ENCODE measurements around the gene CXCL13. TPM values are rescaled to one million over a fixed set of nuclear protein-coding genes. Genes with fewer than 3 reads are reported as not detected.

CXCL13 gene
- total RNA-seq, 1 experiment from 2014 or later = not detected

DNA sequence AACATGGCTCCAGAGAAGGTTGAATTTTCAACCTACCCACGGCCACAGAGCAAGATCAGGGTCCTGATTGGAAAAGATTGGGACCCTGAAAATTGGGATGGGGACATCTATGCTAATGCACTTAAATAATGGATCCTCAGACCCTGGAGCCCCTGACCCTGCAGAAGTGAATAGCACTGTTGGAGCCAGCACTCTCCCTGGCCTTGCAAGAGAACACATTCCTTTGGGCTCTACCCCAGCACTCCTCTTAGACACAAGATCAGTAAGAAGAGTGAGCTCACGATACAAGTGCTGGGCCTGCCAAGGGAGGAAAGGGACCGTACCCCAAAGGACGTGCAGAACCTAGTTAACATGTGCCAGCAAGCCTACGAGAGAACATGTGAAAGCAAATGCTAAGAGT, 19.9 kb downstream of the CXCL13 start:
- no TSS peak for BruUV-seq (replicated peaks)
- ChIA-PET CTCF (no interaction called here), POLR2A (no interaction called here)
- intact Hi-C loops (cut with micrococcal nuclease; ENCODE audit: unreplicated experiment) = loop anchor here (10.0 kb wide), 1 partner anchor 69 kb away; no protein-coding TSS in a partner anchor
- H3K4me1 ChIP-seq (ENCODE audit: control insufficient read depth, insufficient read depth, low read length) = no peaks in the 10 kb centered on the region
- no peaks in the 10 kb centered on the region for H3K36me3 ChIP-seq (ENCODE audit: control insufficient read depth, insufficient read depth, low read length)
- in situ Hi-C loops (cut with HindIII; ENCODE audit: low pct_unique_long_range_greater_than_20kb, low sequenced_read_pairs) = no loop called here
- DNase-seq (ENCODE audit: low read depth, low spot score) = no peak
- no peak for ATAC-seq
- H3K4me3 ChIP-seq (ENCODE audit: low read depth in 2 of 2, low read length in 2 of 2) = no peak overlapping the region
- no peaks in the 10 kb centered on the region for H3K9me3 ChIP-seq (ENCODE audit: control insufficient read depth, insufficient read depth, low read depth, low read length)
- no peaks in the 10 kb centered on the region for H3K27me3 ChIP-seq (ENCODE audit: control insufficient read depth, insufficient read depth, low read length)
- no peak overlapping the region for H3K27ac ChIP-seq (ENCODE audit: low read length)
- TF ChIP-seq, protein P1, sequence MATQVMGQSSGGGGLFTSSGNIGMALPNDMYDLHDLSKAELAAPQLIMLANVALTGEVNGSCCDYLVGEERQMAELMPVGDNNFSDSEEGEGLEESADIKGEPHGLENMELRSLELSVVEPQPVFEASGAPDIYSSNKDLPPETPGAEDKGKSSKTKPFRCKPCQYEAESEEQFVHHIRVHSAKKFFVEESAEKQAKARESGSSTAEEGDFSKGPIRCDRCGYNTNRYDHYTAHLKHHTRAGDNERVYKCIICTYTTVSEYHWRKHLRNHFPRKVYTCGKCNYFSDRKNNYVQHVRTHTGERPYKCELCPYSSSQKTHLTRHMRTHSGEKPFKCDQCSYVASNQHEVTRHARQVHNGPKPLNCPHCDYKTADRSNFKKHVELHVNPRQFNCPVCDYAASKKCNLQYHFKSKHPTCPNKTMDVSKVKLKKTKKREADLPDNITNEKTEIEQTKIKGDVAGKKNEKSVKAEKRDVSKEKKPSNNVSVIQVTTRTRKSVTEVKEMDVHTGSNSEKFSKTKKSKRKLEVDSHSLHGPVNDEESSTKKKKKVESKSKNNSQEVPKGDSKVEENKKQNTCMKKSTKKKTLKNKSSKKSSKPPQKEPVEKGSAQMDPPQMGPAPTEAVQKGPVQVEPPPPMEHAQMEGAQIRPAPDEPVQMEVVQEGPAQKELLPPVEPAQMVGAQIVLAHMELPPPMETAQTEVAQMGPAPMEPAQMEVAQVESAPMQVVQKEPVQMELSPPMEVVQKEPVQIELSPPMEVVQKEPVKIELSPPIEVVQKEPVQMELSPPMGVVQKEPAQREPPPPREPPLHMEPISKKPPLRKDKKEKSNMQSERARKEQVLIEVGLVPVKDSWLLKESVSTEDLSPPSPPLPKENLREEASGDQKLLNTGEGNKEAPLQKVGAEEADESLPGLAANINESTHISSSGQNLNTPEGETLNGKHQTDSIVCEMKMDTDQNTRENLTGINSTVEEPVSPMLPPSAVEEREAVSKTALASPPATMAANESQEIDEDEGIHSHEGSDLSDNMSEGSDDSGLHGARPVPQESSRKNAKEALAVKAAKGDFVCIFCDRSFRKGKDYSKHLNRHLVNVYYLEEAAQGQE (IDR thresholded peaks at IDR 0.05; ENCODE audit: insufficient read depth in 1 of 2, low read depth in 2 of 2, low read length in 1 of 2) = no peak
- TF ChIP-seq TCF7L2 (IDR thresholded peaks at IDR 0.05; ENCODE audit: low read depth, low read length) = no peak

DNA sequence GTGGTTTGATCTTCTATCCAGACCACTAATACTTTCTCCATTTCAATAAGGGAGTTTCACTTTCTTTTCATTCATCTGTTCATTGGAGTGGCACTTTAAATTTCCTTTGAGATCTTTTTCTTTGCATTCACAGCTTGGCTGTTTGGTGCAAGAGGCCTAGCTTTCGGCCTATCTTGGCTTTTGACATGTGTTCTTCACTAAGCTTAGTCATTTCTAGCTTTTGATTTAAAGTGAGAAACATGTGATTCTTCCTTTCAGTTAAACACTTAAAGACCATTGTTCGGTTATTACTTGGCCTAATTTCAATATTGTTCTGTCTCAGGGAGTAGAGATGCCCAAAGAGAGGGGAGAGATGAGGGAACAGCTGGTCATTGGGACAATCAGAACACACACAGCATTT, 24.3 kb downstream of the CXCL13 start:
- ChIA-PET POLR2A (no interaction called here), CTCF (no interaction called here)
- DNase-seq (ENCODE audit: low read depth, low spot score) = no peak
- TF ChIP-seq POLR2AphosphoS5 (IDR thresholded peaks at IDR 0.05; ENCODE audit: low read depth, low read length) = no peak
- TF ChIP-seq TCF7L2 (IDR thresholded peaks at IDR 0.05; ENCODE audit: low read depth, low read length) = no peak
- TF ChIP-seq, protein P2, sequence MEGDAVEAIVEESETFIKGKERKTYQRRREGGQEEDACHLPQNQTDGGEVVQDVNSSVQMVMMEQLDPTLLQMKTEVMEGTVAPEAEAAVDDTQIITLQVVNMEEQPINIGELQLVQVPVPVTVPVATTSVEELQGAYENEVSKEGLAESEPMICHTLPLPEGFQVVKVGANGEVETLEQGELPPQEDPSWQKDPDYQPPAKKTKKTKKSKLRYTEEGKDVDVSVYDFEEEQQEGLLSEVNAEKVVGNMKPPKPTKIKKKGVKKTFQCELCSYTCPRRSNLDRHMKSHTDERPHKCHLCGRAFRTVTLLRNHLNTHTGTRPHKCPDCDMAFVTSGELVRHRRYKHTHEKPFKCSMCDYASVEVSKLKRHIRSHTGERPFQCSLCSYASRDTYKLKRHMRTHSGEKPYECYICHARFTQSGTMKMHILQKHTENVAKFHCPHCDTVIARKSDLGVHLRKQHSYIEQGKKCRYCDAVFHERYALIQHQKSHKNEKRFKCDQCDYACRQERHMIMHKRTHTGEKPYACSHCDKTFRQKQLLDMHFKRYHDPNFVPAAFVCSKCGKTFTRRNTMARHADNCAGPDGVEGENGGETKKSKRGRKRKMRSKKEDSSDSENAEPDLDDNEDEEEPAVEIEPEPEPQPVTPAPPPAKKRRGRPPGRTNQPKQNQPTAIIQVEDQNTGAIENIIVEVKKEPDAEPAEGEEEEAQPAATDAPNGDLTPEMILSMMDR (IDR thresholded peaks at IDR 0.05) = no peak
- Histone ChIP-seq H3K4me3 (ENCODE audit: low read depth in 2 of 2, low read length in 2 of 2) (no peak overlapping the region), H3K9me3 (ENCODE audit: control insufficient read depth, insufficient read depth, low read depth, low read length) (no peaks in the 10 kb centered on the region), H3K27ac (ENCODE audit: low read length) (no peak overlapping the region), H3K4me1 (ENCODE audit: control insufficient read depth, insufficient read depth, low read length) (no peaks in the 10 kb centered on the region), H3K27me3 (ENCODE audit: control insufficient read depth, insufficient read depth, low read length) (no peaks in the 10 kb centered on the region), H3K36me3 (ENCODE audit: control insufficient read depth, insufficient read depth, low read length) (no peaks in the 10 kb centered on the region)
- no peak for ATAC-seq
- in situ Hi-C loops (cut with HindIII; ENCODE audit: low pct_unique_long_range_greater_than_20kb, low sequenced_read_pairs) (no loop called here), intact Hi-C loops (cut with micrococcal nuclease; ENCODE audit: unreplicated experiment) (loop anchor here (10.0 kb wide), 1 partner anchor 65 kb away; no protein-coding TSS in a partner anchor)
- BruUV-seq (replicated peaks) = no TSS peak

GRCh38 chr4:77631276-77631675, 25.7 kb downstream of the CXCL13 start:
- intact Hi-C loops (cut with micrococcal nuclease; ENCODE audit: unreplicated experiment) (no loop called here), in situ Hi-C loops (cut with HindIII; ENCODE audit: low pct_unique_long_range_greater_than_20kb, low sequenced_read_pairs) (no loop called here)
- no TSS peak for BruUV-seq (replicated peaks)
- no peak overlapping the region for H3K27ac ChIP-seq (ENCODE audit: low read length)
- H3K36me3 ChIP-seq (ENCODE audit: control insufficient read depth, insufficient read depth, low read length) = no peaks in the 10 kb centered on the region
- DNase-seq (ENCODE audit: low read depth, low spot score) (no peak), ATAC-seq (no peak)
- no peaks in the 10 kb centered on the region for H3K9me3 ChIP-seq (ENCODE audit: control insufficient read depth, insufficient read depth, low read depth, low read length)
- TF ChIP-seq TCF7L2 (IDR thresholded peaks at IDR 0.05; ENCODE audit: low read depth, low read length) = no peak
- TF ChIP-seq, protein P2 (IDR thresholded peaks at IDR 0.05) = no peak
- TF ChIP-seq POLR2AphosphoS5 (IDR thresholded peaks at IDR 0.05; ENCODE audit: low read depth, low read length) = no peak
- TF ChIP-seq, protein P1 (IDR thresholded peaks at IDR 0.05; ENCODE audit: insufficient read depth in 1 of 2, low read depth in 2 of 2, low read length in 1 of 2) = no peak
- no peak for TF ChIP-seq SIN3A (IDR thresholded peaks at IDR 0.05; ENCODE audit: borderline replicate concordance, insufficient read depth, low read depth, low read length)
- ChIA-PET POLR2A (no interaction called here), CTCF (no interaction called here)
- no peaks in the 10 kb centered on the region for H3K4me1 ChIP-seq (ENCODE audit: control insufficient read depth, insufficient read depth, low read length)
- no peak overlapping the region for H3K4me3 ChIP-seq (ENCODE audit: low read depth in 2 of 2, low read length in 2 of 2)
- no peaks in the 10 kb centered on the region for H3K27me3 ChIP-seq (ENCODE audit: control insufficient read depth, insufficient read depth, low read length)

Data from Panc1 (cell line).